Body of pancreas (tissue), 4 donors: ENCODE results near the gene BOC. TPM values are rescaled to one million over a fixed set of nuclear protein-coding genes. Genes with fewer than 3 reads are reported as not detected.

ENCODE experiments used
- ATAC-seq: fragments of 150-250 bp; one replicate; pipeline ENCODE4 v1.9.1; 2016
- DNase-seq, 4 donors: peaks; one replicate each; pipeline ENCODE4 v3.0.0-alpha.2; 2019
- H3K27ac ChIP-seq, 4 donors: fragments of 200-600 bp; sonication (generic); 1 replicate in 3 of 4; 2 replicates in 1 of 4; pipeline versions ENCODE4 v1.5.1 to v1.6.1; 2016 to 2019; ENCODE audit warnings: mild to moderate bottlenecking in 1 of 4, mixed read lengths in 1 of 4, moderate library complexity in 1 of 4
- H3K27me3 ChIP-seq, 2 donors: fragments of 200-600 bp; sonication (generic); one replicate each; pipeline ENCODE4 v1.6.0; 2016; ENCODE audit warnings: mild to moderate bottlenecking in 1 of 2
- H3K36me3 ChIP-seq, 2 donors: fragments of 200-600 bp; sonication (generic); replicated peaks in 1 of 2; 2 replicates each; pipeline ENCODE4 v1.5.1; 2016; ENCODE audit warnings: low read depth in 2 of 2; ENCODE audit not compliant: insufficient read depth in 1 of 2
- H3K4me1 ChIP-seq: fragments of 200-600 bp; sonication (generic); one replicate; pipeline ENCODE4 v1.6.0; 2016
- H3K4me3 ChIP-seq, 2 donors: fragments of 200-600 bp; sonication (generic); 1 replicate in 1 of 2; 2 replicates in 1 of 2; pipeline ENCODE4 v1.5.1; 2016 to 2019
- H3K9me3 ChIP-seq, 3 donors: fragments of 200-600 bp; sonication (generic); 1 replicate in 2 of 3; 2 replicates in 1 of 3; pipeline ENCODE4 v1.5.1; 2016
- CTCF ChIP-seq, 7 experiments: fragments of 450-650 bp in 4 of 7; fragments of 200-600 bp in 3 of 7; sonication (generic) in 3 of 7; IDR thresholded peaks; one replicate each; pipeline ENCODE4 v1.5.1; 2016 to 2019; ENCODE audit warnings: antibody characterized with exemption in 7 of 7
- POLR2A ChIP-seq, 3 donors: fragments of 450-650 bp; IDR thresholded peaks; one replicate each; pipeline ENCODE4 v1.6.1; 2016; ENCODE audit warnings: antibody characterized with exemption in 3 of 3, mild to moderate bottlenecking in 2 of 3
- WGBS, 2 donors: methylation state at CpG; one replicate each; pipeline ENCODE4 v1.1.5; 2017; 5-methylcytosine and 5-hydroxymethylcytosine counted together
- intact Hi-C: fragments of 100-400 bp; cut with DNase I; formaldehyde crosslinking; loops from one replicate; pipeline ENCODE4 v1.15.1; 2023
- total RNA-seq, 2 donors: library from RNA; depleted of rRNA; stranded (reverse); fragments of >200 nt; gene quantifications; one replicate each; pipeline ENCODE4 v1.1.0, GENCODE V29; 2016

BOC gene
- total RNA-seq, 2 donors from 2014 or later, result 22.7 to 29.6 TPM

- intact Hi-C loops, result loop anchor here (5.0 kb wide), 2 partner anchors 159 to 234 kb away; no protein-coding TSS in a partner anchor
- H3K36me3 ChIP-seq, result no peaks in the 10 kb centered on the region
- peaks cover 6% of the 10 kb centered on the region for H3K4me1 ChIP-seq
- WGBS, 2 donors, result 67 to 77% methylated on average over 6 of the region's 6 CpGs
- no peak overlapping the region for H3K27ac ChIP-seq
- H3K9me3 ChIP-seq, result no peaks in the 10 kb centered on the region
- DNase-seq (no peak), ATAC-seq (no peak)
- no peaks in the 10 kb centered on the region for H3K27me3 ChIP-seq
- TF ChIP-seq CTCF (IDR thresholded peaks at IDR 0.05), result no peak
- no peak for TF ChIP-seq POLR2A (IDR thresholded peaks at IDR 0.05)
- H3K4me3 ChIP-seq, result no peak overlapping the region
Measured at GRCh38 chr3:113291572-113291971, 80.2 kb downstream of the BOC start.

- Histone ChIP-seq H3K27ac (no peak overlapping the region), H3K4me3 (no peak overlapping the region), H3K4me1 (no peaks in the 10 kb centered on the region), H3K36me3 (no peaks in the 10 kb centered on the region), H3K27me3 (no peaks in the 10 kb centered on the region), H3K9me3 (no peaks in the 10 kb centered on the region)
- no peak for TF ChIP-seq POLR2A (IDR thresholded peaks at IDR 0.05)
- no peak for TF ChIP-seq CTCF (IDR thresholded peaks at IDR 0.05)
- WGBS, 2 donors, result 93 to 98% methylated on average over 2 of the region's 2 CpGs
- DNase-seq, result no peak
- no peak for ATAC-seq
- intact Hi-C loops, result loop anchor here (5.0 kb wide), 2 partner anchors 161 to 236 kb away; no protein-coding TSS in a partner anchor
Measured at GRCh38 chr3:113292933-113293332, 81.6 kb downstream of the BOC start.

GRCh38 chr3:113293348-113293747 lies 82.0 kb downstream of the BOC start:
- no peak for ATAC-seq
- intact Hi-C loops, result loop anchor here (5.0 kb wide), 2 partner anchors 161 to 236 kb away; no protein-coding TSS in a partner anchor
- Histone ChIP-seq H3K36me3 (no peaks in the 10 kb centered on the region), H3K4me1 (no peaks in the 10 kb centered on the region), H3K27me3 (no peaks in the 10 kb centered on the region), H3K9me3 (no peaks in the 10 kb centered on the region), H3K27ac (no peak overlapping the region), H3K4me3 (no peak overlapping the region)
- DNase-seq, result no peak
- TF ChIP-seq CTCF (IDR thresholded peaks at IDR 0.05) (no peak), POLR2A (IDR thresholded peaks at IDR 0.05) (no peak)
- WGBS, 2 donors, result 13 to 17% methylated on average over 1 of the region's 1 CpG

- H3K4me3 ChIP-seq, result no peak overlapping the region
- no peak for TF ChIP-seq CTCF (IDR thresholded peaks at IDR 0.05)
- no peak for TF ChIP-seq POLR2A (IDR thresholded peaks at IDR 0.05)
- intact Hi-C loops, result no loop called here
- H3K36me3 ChIP-seq, result no peaks in the 10 kb centered on the region
- no peaks in the 10 kb centered on the region for H3K4me1 ChIP-seq
- DNase-seq (no peak), ATAC-seq (no peak)
- no peaks in the 10 kb centered on the region for H3K27me3 ChIP-seq
- no peaks in the 10 kb centered on the region for H3K9me3 ChIP-seq
- no peak overlapping the region for H3K27ac ChIP-seq
Measured at GRCh38 chr3:113295463-113295862, 84.1 kb downstream of the BOC start.

GRCh38 chr3:113297287-113297686 lies 85.9 kb downstream of the BOC start:
- WGBS, 2 donors, result 83 to 92% methylated on average over 2 of the region's 2 CpGs
- no peak for TF ChIP-seq POLR2A (IDR thresholded peaks at IDR 0.05)
- TF ChIP-seq CTCF (IDR thresholded peaks at IDR 0.05), result no peak
- intact Hi-C loops, result no loop called here

More at GRCh38 chr3:113297287-113297686, 85.9 kb downstream of the BOC start:
- no peak overlapping the region for H3K4me3 ChIP-seq
- no peak for DNase-seq
- no peak overlapping the region for H3K27ac ChIP-seq
- no peaks in the 10 kb centered on the region for H3K9me3 ChIP-seq
- H3K4me1 ChIP-seq, result no peaks in the 10 kb centered on the region
- no peaks in the 10 kb centered on the region for H3K27me3 ChIP-seq
- ATAC-seq, result no peak
- H3K36me3 ChIP-seq, result no peaks in the 10 kb centered on the region
